Esophagus muscularis mucosa (tissue), 4 donors: ENCODE data around the gene ESRRG.

Source experiments
- CTCF ChIP-seq, 3 experiments: fragments of 200-600 bp in 2 of 3; fragments of 450-650 bp in 1 of 3; sonication (generic) in 2 of 3; IDR thresholded peaks; one replicate each; pipeline ENCODE4 v1.5.1; 2017 to 2019; ENCODE audit warnings: antibody characterized with exemption in 3 of 3, mild to moderate bottlenecking in 2 of 3, moderate library complexity in 1 of 3
- EP300 ChIP-seq: sonication (generic); formaldehyde crosslinking; IDR thresholded peaks from one replicate; pipeline ENCODE4 v1.6.1; 2017; ENCODE audit warnings: antibody characterized with exemption
- POLR2A ChIP-seq: fragments of 450-650 bp; IDR thresholded peaks from one replicate; pipeline ENCODE4 v1.6.1; 2017; ENCODE audit warnings: antibody characterized with exemption, moderate library complexity, mild to moderate bottlenecking, low read depth
- POLR2AphosphoS5 ChIP-seq, 2 donors: sonication (generic); formaldehyde crosslinking; IDR thresholded peaks; one replicate each; pipeline ENCODE4 v1.6.1; 2017; ENCODE audit warnings: antibody characterized with exemption in 2 of 2

DNA sequence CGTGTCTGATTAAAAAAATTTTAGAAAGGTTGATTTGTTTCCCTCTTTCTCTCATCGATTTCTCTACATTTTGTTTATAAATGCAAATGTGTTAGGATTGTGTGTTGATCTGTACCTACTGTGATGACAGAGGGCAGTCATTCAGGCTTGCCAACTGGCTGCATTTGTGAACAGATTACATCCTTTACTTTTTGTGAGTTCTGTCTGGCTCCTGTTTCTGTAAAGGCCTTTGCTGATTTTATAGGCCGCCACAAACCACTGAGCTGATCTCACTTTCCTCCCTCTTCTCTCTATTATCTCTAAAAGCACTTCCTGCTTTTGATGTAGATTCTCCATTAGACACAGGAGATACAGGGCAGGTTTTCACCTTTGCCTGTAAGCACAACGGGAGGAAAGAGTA, 106.8 kb downstream of the ESRRG start:
- no peak for TF ChIP-seq CTCF (IDR thresholded peaks at IDR 0.05)
- no peak for TF ChIP-seq POLR2A
- TF ChIP-seq POLR2AphosphoS5 (IDR thresholded peaks at IDR 0.05): no peak
- no peak for TF ChIP-seq EP300
